ENCODE data around the gene CYP4F12. TPM values are rescaled to one million over a fixed set of nuclear protein-coding genes. Genes with fewer than 3 reads are reported as not detected.
"Not testable (repeated sequence)": the region's sequence is repeated elsewhere in the genome, so short reads cannot be mapped to it uniquely, and the experiment has no call there.

Gene CYP4F12
- total and polyA plus RNA-seq, 2 donors (not counting 1 experiment from before 2014, with no cell fraction given), result not detected

DNA sequence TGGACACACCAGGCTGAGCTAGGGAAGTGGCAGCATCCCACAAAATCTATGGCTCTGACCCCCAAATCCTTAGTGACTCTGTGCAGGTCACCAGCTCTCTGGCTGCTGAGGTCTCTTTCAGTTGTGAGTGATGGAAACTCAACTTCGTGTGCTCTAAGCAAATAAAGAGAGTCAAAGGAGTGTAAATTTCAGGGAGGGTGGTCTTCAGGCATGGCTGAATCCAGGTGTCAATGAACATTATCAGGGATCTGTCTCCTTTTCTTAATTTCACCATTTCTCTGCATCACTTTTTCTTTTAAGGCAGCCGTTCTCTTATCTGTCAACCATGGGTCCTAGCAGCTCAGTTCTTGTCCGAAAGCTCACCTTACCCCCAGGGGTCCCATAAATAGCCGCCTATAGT is 6.2 kb downstream of the CYP4F12 start:
- Histone ChIP-seq H3K9me3 (ENCODE audit: control extremely low read depth in 1 of 3, control insufficient read depth in 2 of 3, insufficient read depth in 1 of 3, low read length in 2 of 3) (peaks cover 0 to 3% (median 0%) of the 10 kb centered on the region in 3 donors), H3K9ac (ENCODE audit: low read length) (no peak overlapping the region), H3K4me1 (ENCODE audit: control insufficient read depth in 2 of 2, insufficient read depth in 2 of 2, low read length in 2 of 2) (no peaks in the 10 kb centered on the region), H3K79me2 (ENCODE audit: control insufficient read depth, insufficient read depth, low read length) (no peaks in the 10 kb centered on the region), H3K4me3 (ENCODE audit: control extremely low read depth in 1 of 5, extremely low read depth in 1 of 5, insufficient read depth in 1 of 5, low read depth in 2 of 5, low read length in 4 of 5) (no peak overlapping the region), H3K36me3 (replicated peaks in 1 of 2; ENCODE audit: control extremely low read depth in 1 of 2, control insufficient read depth in 1 of 2, extremely low read depth in 1 of 2, insufficient read depth in 2 of 2, low read length in 1 of 2) (no peaks in the 10 kb centered on the region), H4K20me1 (ENCODE audit: control insufficient read depth, insufficient read depth, low read length, poor library complexity, severe bottlenecking) (no peaks in the 10 kb centered on the region), H3K27me3 (replicated peaks in 1 of 4; ENCODE audit: control extremely low read depth in 1 of 4, control insufficient read depth in 3 of 4, insufficient read depth in 4 of 4, low read length in 3 of 4) (peaks cover 0 to 32% (median under 1%) of the 10 kb centered on the region in 4 experiments), H2AFZ (ENCODE audit: insufficient read depth, low read depth, low read length, poor library complexity, severe bottlenecking) (no peak overlapping the region), H3K27ac (ENCODE audit: low read length in 2 of 2) (no peak overlapping the region), H3K4me2 (replicated peaks; ENCODE audit: low read depth, low read length, poor library complexity, severe bottlenecking) (no peak overlapping the region)
- Mint-ChIP-seq H3K27ac (no peak overlapping the region), H3K4me1 (no peaks in the 10 kb centered on the region), H3K27me3 (peaks cover 44% of the 10 kb centered on the region), H3K4me3 (no peak overlapping the region), H3K9me3 (ENCODE audit: insufficient read depth) (peaks cover 2% of the 10 kb centered on the region)
- CTCF ChIA-PET, result no interaction called here
- ATAC-seq (ENCODE audit: low read depth) (no peak), DNase-seq (no peak)
- TF ChIP-seq, protein P1, sequence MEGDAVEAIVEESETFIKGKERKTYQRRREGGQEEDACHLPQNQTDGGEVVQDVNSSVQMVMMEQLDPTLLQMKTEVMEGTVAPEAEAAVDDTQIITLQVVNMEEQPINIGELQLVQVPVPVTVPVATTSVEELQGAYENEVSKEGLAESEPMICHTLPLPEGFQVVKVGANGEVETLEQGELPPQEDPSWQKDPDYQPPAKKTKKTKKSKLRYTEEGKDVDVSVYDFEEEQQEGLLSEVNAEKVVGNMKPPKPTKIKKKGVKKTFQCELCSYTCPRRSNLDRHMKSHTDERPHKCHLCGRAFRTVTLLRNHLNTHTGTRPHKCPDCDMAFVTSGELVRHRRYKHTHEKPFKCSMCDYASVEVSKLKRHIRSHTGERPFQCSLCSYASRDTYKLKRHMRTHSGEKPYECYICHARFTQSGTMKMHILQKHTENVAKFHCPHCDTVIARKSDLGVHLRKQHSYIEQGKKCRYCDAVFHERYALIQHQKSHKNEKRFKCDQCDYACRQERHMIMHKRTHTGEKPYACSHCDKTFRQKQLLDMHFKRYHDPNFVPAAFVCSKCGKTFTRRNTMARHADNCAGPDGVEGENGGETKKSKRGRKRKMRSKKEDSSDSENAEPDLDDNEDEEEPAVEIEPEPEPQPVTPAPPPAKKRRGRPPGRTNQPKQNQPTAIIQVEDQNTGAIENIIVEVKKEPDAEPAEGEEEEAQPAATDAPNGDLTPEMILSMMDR (IDR thresholded peaks at IDR 0.05), result no peak
- TF ChIP-seq EZH2 (IDR thresholded peaks at IDR 0.05; ENCODE audit: borderline replicate concordance, insufficient read depth, low read depth, low read length, poor library complexity, severe bottlenecking), result no peak
- intact Hi-C loops (cut with micrococcal nuclease), result no loop called here
- WGBS (ENCODE audit: insufficient coverage), result 0% methylated on average over 1 of the region's 4 CpGs
- POLR2A ChIA-PET, result no interaction called here

DNA sequence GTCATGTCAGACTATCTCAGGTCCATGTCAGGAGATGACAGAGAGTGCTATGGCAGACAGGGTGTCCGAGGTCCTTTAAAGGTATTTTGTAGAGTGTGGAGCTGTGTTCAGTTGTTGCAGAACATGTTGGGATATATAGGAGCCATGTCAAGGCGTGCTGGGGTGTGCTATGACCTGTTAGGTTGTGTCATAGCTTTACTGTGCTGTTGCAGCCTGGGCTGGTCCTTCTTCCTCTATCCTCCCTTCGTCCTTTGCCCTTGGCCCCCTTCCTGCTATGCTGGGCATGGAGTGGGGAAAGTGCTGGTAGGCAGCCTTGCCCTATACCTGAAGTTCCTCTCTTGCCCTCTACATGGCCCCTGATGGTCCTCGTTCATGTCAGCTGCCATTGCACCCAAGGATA is 7.0 kb downstream of the CYP4F12 start:
- H3K4me1 ChIP-seq (ENCODE audit: control insufficient read depth in 2 of 2, insufficient read depth in 2 of 2, low read length in 2 of 2); POLR2A ChIA-PET; DNase-seq; H3K4me3 Mint-ChIP-seq; intact Hi-C loops (cut with micrococcal nuclease); H3K27ac ChIP-seq (ENCODE audit: low read length in 2 of 2); ATAC-seq (ENCODE audit: low read depth); CTCF ChIA-PET; H3K4me3 ChIP-seq (ENCODE audit: control extremely low read depth in 1 of 5, extremely low read depth in 1 of 5, insufficient read depth in 1 of 5, low read depth in 2 of 5, low read length in 4 of 5); H3K36me3 ChIP-seq (replicated peaks in 1 of 2; ENCODE audit: control extremely low read depth in 1 of 2, control insufficient read depth in 1 of 2, extremely low read depth in 1 of 2, insufficient read depth in 2 of 2, low read length in 1 of 2); H2AFZ ChIP-seq (ENCODE audit: insufficient read depth, low read depth, low read length, poor library complexity, severe bottlenecking); H4K20me1 ChIP-seq (ENCODE audit: control insufficient read depth, insufficient read depth, low read length, poor library complexity, severe bottlenecking); H3K4me1 Mint-ChIP-seq; H3K27ac Mint-ChIP-seq; H3K9me3 Mint-ChIP-seq (ENCODE audit: insufficient read depth); H3K4me2 ChIP-seq (replicated peaks; ENCODE audit: low read depth, low read length, poor library complexity, severe bottlenecking); H3K79me2 ChIP-seq (ENCODE audit: control insufficient read depth, insufficient read depth, low read length); H3K9me3 ChIP-seq (ENCODE audit: control extremely low read depth in 1 of 3, control insufficient read depth in 2 of 3, insufficient read depth in 1 of 3, low read length in 2 of 3); H3K9ac ChIP-seq (ENCODE audit: low read length): not testable (repeated sequence)
- peaks cover 0 to 32% (median 2%) of the 10 kb centered on the region in 4 experiments for H3K27me3 ChIP-seq (replicated peaks in 1 of 4; ENCODE audit: control extremely low read depth in 1 of 4, control insufficient read depth in 3 of 4, insufficient read depth in 4 of 4, low read length in 3 of 4)
- WGBS (ENCODE audit: insufficient coverage), result 100% methylated on average over 1 of the region's 4 CpGs
- H3K27me3 Mint-ChIP-seq, result peaks cover 50% of the 10 kb centered on the region
